Activated naive CD8-positive, alpha-beta T cell treated with anti-CD3 and anti-CD28 coated beads, Interleukin-2, amount 50 U/mL, for 16 hours (primary cell): ENCODE results near the gene DLK2.

Source experiments
- DNase-seq: peaks from one replicate; pipeline ENCODE4 v3.0.0-alpha.2; 2020; ENCODE audit warnings: low read depth, low spot score

Gene DLK2

GRCh38 chr6:43453831-43454230 is 1.5 kb downstream of the DLK2 start:
- DNase-seq: no peak

GRCh38 chr6:43452896-43453295 is 2.5 kb downstream of the DLK2 start:
- DNase-seq: no peak

- no peak for DNase-seq
These were observed 3.4 kb downstream of the DLK2 start for GRCh38 chr6:43451939-43452338.

- DNase-seq: no peak
These were observed 4.0 kb downstream of the DLK2 start for GRCh38 chr6:43451348-43451747.

GRCh38 chr6:43450699-43451131 is 4.6 kb downstream of the DLK2 start:
- no peak for DNase-seq

- no peak for DNase-seq
These were observed 6.4 kb downstream of the DLK2 start for GRCh38 chr6:43448916-43449315.

- no peak for DNase-seq
These were observed 7.7 kb downstream of the DLK2 start for GRCh38 chr6:43447604-43448003.

GRCh38 chr6:43445576-43445975 is 9.8 kb downstream of the DLK2 start:
- DNase-seq: no peak

- no peak for DNase-seq
These were observed 10.8 kb downstream of the DLK2 start for GRCh38 chr6:43444582-43444981.

- DNase-seq: no peak
These were observed 11.3 kb downstream of the DLK2 start for GRCh38 chr6:43444036-43444435.

- no peak for DNase-seq
These were observed 12.4 kb downstream of the DLK2 start for GRCh38 chr6:43442935-43443334.

GRCh38 chr6:43437700-43438099 is 17.6 kb downstream of the DLK2 start:
- no peak for DNase-seq

- DNase-seq: no peak
These were observed 18.6 kb downstream of the DLK2 start for GRCh38 chr6:43436577-43437282.

- no peak for DNase-seq
These were observed 19.5 kb downstream of the DLK2 start for GRCh38 chr6:43435682-43436437.

GRCh38 chr6:43434943-43435342 is 20.4 kb downstream of the DLK2 start:
- no peak for DNase-seq

- no peak for DNase-seq
These were observed 21.1 kb downstream of the DLK2 start for GRCh38 chr6:43434001-43434840.

GRCh38 chr6:43433148-43433547 is 22.2 kb downstream of the DLK2 start:
- DNase-seq: no peak

- no peak for DNase-seq
These were observed 23.1 kb downstream of the DLK2 start for GRCh38 chr6:43432009-43432945.

GRCh38 chr6:43428874-43429273 is 26.5 kb downstream of the DLK2 start:
- DNase-seq: no peak

- no peak for DNase-seq
These were observed 27.2 kb downstream of the DLK2 start for GRCh38 chr6:43428112-43428570.
